Measurements from ENCODE around the gene TMEM150B. TPM values are rescaled to one million over a fixed set of nuclear protein-coding genes. Genes with fewer than 3 reads are reported as not detected.

TMEM150B gene, protein sequence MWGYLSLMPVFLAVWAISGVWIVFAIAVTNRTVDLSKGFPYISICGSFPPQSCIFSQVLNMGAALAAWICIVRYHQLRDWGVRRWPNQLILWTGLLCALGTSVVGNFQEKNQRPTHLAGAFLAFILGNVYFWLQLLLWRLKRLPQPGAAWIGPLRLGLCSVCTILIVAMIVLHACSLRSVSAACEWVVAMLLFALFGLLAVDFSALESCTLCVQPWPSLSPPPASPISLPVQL
- 1 to 10 TPM; 1.4 to 1.6 (median 1.6) TPM for polyA plus RNA-seq (ENCODE audit: insufficient read length in 3 of 3)
- long read RNA-seq, donor 1, result 0 reads
- long read RNA-seq, donor 2, result 0 reads
- long read RNA-seq, donor 3, result 0 reads
- long read RNA-seq, donor 4, result 0 reads
- long read RNA-seq, donor 5, result 0 reads
- long read RNA-seq, donor 6, result 0 reads
- long read RNA-seq, donor 7, result 0 reads
- long read RNA-seq, donor 8, result 0 reads
- long read RNA-seq, donor 9, result 0 reads
- long read RNA-seq, donor 10, result 0 reads
- long read RNA-seq, donor 11, result 0 reads
- long read RNA-seq, donor 12, result 0 reads
- long read RNA-seq, donor 13, result 0 reads
- long read RNA-seq, donor 14, result 0 reads
- long read RNA-seq, donor 15, partial matches to known transcripts, result 0 of 2 reads
- long read RNA-seq, donor 15, other reads (novel, unspliced or antisense), result 0 of 2 reads
- long read RNA-seq, donor 16, partial matches to known transcripts, result 1,649 of 2,561 reads
- long read RNA-seq, donor 16, other reads (novel, unspliced or antisense), result 912 of 2,561 reads

DNA sequence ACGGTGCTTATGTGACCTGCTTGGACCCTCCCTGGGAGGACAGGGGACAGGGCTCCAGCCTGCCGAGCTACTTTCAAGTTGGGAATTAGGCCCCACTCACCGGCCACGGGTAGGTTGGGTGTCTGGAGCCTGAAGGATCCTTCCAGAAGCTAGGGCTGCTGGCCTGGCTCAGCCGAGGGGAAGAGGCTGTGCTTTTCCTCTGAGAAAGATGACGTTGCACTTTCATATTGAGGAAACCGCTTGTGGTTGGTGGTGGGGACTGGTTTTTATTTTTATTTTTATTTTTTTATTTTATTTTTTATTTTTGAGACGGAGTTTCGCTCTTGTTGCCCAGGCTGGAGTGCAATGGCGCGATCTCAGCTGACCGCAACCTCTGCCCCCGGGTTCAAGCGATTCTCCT lies at the start of gene TMEM150B:
Gene TMEM150B (minus strand): TSS at position 170 of the 400 bp plus-strand sequence. CDS start 4,305 bp downstream, outside the sequence.
- no peak for DNase-seq

DNA sequence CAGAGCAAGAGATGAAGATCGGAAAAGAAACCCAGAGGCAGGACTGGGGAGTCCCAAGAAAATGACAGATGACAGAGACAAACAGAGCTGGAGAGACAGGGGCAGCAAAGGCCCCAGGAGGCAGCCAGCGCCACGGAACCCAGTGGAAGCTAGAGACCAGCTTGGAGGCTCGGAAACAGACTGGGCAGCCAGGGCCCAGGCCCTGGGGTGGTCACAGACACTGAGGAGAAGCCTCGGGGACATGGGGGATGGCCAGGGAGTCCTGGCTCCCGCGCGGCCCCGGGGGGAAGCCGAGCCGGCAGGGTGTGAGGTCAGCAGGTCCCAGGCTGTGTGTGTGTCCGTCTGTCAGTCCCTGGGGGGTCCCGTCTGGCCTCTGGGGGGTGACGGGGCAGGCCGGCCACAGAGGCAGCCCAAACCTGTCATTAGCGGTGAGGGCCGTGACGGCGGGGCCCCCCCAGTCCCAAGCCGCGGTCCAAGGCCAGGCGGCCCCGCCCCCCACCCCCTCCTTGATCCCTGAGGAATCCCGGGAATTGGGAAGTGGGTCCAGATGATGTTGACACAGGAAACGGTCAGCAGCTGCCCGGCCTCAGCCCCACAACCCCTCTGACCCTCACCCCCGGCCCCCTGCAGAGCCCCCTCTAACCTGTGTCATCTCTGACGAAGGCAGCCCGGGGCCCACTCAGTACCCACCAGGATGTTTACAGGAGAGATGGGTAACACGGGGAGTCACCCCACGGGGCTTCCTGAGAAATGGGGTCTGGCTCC lies 49.0 kb upstream of the TMEM150B start:
- no peak for DNase-seq

GRCh38 chr19:55373306-55373992 lies 48.3 kb upstream of the TMEM150B start:
- no peak for DNase-seq

- DNase-seq, result no peak
These were observed 47.4 kb upstream of the TMEM150B start for GRCh38 chr19:55372316-55373081.

DNA sequence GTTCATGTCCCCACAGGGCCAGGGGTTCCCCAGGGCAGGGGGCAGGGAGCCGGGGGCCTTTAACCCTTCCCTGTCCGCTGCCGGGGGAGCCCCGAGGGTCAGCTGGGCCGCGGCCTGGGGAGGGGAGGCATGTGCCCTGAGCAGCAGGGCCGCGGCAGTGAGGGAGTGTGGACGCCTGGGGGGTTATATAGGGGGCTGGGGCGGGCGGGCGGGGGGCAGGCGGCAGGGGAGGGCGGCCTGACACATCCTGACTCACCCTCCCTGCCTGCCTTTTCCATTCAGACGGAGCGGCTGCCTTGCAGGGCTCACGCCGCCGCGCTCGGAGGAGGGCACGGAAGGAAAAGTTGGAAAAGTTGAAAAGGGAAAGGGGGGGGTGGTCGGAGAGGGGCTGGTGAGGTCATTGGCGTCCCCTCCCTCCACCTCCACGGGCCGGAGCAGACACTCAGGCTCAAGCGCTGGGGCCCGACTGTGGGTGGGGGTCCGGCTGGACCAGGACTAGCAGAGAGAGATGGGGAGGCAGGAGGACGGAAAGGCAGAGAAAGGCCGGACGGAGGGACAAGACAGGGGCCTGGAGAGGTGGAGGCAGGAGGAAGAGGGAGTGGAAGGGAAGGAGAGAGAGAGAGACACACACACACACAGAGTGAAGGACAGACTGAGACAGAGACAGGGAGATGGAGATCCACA lies 45.3 kb upstream of the TMEM150B start, which contains the start of gene IL11:
Gene IL11 (minus strand): TSS at position 159 of the 684 bp plus-strand sequence. CDS start 153 bp downstream, at position 6.
- DNase-seq, result no peak

GRCh38 chr19:55369653-55370304 lies 44.6 kb upstream of the TMEM150B start:
- no peak for DNase-seq

- DNase-seq, result no peak
These were observed 43.8 kb upstream of the TMEM150B start for GRCh38 chr19:55368701-55369563.

GRCh38 chr19:55368106-55368505 lies 43.0 kb upstream of the TMEM150B start:
- no peak for DNase-seq

- DNase-seq, result no peak
These were observed 41.6 kb upstream of the TMEM150B start for GRCh38 chr19:55366790-55367189.

DNA sequence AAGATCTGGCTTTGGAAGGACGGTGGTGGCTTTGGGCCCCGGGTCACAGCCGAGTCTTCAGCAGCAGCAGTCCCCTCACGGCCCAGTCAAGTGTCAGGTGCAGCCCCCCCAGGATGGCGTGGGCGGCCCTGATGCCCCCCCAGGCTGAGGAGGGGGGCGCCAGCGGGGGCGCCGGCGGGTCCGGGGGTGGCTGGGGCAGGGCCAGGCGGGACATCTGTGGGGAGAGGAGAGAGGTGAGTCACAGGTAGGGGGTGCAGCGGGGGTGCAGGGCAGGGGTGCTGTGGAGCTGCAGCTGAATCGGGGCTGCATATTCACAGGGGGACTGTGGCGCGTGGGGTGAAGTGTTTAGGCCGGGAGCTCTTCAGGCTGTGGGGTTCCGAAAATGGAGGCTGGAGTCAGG lies 40.8 kb upstream of the TMEM150B start:
- DNase-seq, result no peak

DNA sequence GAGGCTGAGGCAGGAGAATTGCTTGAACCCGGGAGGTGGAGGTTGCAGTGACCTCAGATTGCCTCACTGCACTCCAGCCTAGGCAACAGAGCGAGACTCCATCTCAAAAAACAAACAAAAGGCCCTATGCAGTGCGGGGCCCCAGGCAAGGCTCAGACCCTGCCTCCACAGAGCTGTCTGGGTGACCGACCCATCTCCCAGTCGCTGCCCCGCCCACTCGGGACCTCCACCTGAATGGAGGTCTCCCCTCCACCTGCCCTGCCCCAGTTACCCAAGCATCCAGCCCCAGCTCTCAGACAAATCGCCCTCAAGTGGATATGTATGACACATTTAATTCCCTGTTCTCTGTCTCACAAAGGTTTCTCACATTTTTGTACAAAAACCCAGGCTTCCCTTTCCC lies 40.1 kb upstream of the TMEM150B start:
- DNase-seq, result no peak

GRCh38 chr19:55362990-55363716 lies 38.0 kb upstream of the TMEM150B start, which contains the start of gene GARIN5B:
Gene GARIN5B (minus strand): TSS chr19:55363260. CDS start chr19:55363066, 194 bp downstream.
- DNase-seq, result no peak

DNA sequence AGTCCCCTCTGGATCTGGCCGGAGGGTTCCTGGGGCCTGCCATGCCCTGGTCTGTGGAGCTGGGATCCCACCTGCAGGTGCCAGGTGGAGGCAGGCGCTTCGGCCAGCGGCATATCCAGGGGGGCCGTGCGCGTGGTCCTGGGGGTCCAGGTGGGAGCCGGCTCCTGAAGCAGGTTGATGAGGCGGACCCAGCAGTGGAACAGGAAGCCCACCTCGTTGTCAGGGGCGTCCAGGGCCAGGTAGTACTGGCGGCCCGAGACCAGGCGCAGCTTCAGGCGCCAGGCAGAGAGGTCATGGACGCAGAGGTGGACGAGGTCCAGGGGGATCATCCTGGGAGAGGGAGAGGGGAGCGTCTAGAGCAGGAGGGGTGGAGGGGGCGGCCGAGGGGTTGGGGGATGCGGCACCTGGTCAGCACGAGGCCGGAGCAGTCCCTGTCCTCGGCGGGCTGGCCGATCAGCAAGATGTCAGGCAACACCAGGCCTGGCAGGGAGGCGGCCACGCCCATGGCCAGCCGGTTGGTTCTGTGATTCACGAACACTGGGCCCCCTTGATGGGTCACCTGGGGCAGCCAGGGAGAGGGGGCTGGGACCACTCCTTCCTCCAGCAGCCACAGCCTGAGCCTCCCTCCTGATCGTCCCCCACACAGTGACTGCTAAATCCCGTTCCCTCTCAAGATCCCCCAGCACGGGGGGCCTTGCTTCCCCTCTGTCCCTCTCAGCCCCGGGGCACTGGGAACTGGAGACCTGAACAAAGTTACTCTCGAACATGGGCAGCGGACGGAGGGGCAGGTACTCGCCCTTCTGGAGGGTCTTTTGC lies 37.2 kb upstream of the TMEM150B start:
- no peak for DNase-seq

DNA sequence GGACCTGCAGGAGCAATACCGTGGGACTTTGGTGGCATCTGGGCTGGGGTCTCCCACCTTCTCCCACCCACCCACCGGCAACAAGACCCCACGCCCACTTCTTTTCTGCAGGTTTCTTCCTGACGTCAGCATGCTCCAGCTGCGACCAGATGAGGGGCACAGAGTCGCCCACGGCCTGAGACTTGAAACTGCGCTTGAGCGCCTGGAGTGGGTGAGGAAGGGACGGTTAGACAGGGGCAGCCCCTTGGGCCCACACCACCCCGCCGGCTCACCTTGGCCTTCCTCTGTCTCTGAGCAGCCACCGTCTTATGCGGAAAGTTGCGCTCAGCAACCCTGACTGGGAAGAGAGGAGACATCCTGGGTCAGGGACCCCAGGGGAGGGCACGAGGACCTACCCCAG lies 35.8 kb upstream of the TMEM150B start:
- DNase-seq, result no peak

GRCh38 chr19:55358943-55359908 lies 34.1 kb upstream of the TMEM150B start:
- no peak for DNase-seq

DNA sequence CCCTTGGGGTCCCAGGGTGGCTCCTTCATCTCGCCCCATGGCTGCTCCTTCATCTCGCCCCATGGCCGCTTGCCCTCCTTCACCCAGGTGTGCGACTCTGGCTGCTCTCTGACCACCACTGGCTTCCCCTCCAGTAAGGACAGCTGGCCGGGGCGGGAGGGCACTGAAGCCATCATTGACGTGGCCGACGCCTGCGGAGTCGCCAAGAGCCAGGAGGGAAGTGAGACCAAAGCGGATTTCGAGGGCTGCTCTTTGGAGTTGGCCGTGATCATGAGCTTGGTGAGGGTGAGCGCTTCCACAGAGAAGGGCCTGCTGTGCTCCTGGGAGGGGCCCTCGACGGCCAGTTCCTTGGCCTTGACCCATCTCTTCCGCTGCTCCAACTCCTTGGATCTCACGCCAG lies 33.4 kb upstream of the TMEM150B start:
- no peak for DNase-seq
